A549 (cell line): Measurements from ENCODE around the gene ABCA7.

Experiments used
- CEBPB ChIP-seq, 2 experiments: fragments of >200 bp in 1 of 2; sonication (Bioruptor Twin) in 1 of 2; formaldehyde crosslinking in 1 of 2; IDR thresholded peaks; 2 replicates each; pipeline ENCODE4 v1.6.1; 2012 to 2016
- HDAC2 ChIP-seq: fragments of 200-600 bp; sonication (generic); IDR thresholded peaks from 2 replicates; pipeline ENCODE4 v1.6.1; 2016
- JUNB ChIP-seq: fragments of >200 bp; sonication (Bioruptor Twin); formaldehyde crosslinking; IDR thresholded peaks from 2 replicates; pipeline ENCODE4 v1.6.1; 2016
- MAZ ChIP-seq: fragments of 150-350 bp; IDR thresholded peaks from 2 replicates; pipeline ENCODE4 v1.6.1; 2014; ENCODE audit warnings: antibody characterized with exemption, low read depth, low read length, borderline replicate concordance
- POLR2A ChIP-seq: IDR thresholded peaks from 2 replicates; pipeline ENCODE4 v1.6.1; 2012; ENCODE audit warnings: mild to moderate bottlenecking, low read length
- RAD21 ChIP-seq, 2 experiments: fragments of >200 bp in 1 of 2; sonication (Bioruptor Twin) in 1 of 2; formaldehyde crosslinking in 1 of 2; IDR thresholded peaks in 1 of 2; conservative IDR thresholded peaks in 1 of 2; 2 replicates in 1 of 2; 3 replicates in 1 of 2; pipeline ENCODE4 v1.6.1; 2012 to 2018; ENCODE audit warnings: inconsistent platforms in 1 of 2
- TF ChIP-seq, protein P1 (sequence below): IDR thresholded peaks from 2 replicates; pipeline ENCODE4 v1.6.1; 2012
- TF ChIP-seq, protein P2 (sequence below): fragments of >200 bp; sonication (Bioruptor Twin); formaldehyde crosslinking; IDR thresholded peaks from 3 replicates; pipeline ENCODE4 v1.5.1; 2016

GRCh38 chr19:1073063-1073955 is 33.4 kb downstream of the ABCA7 start:
- TF ChIP-seq CEBPB (IDR thresholded peaks at IDR 0.05) (no peak), POLR2A (no peak), JUNB (no peak), HDAC2 (no peak), RAD21 (conservative IDR thresholded peaks at IDR 0.05 in 1 of 2, IDR thresholded peaks at IDR 0.05 in 1 of 2) (no peak), MAZ (no peak)
- TF ChIP-seq, protein P1, sequence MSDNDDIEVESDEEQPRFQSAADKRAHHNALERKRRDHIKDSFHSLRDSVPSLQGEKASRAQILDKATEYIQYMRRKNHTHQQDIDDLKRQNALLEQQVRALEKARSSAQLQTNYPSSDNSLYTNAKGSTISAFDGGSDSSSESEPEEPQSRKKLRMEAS: no peak
- TF ChIP-seq, protein P2, sequence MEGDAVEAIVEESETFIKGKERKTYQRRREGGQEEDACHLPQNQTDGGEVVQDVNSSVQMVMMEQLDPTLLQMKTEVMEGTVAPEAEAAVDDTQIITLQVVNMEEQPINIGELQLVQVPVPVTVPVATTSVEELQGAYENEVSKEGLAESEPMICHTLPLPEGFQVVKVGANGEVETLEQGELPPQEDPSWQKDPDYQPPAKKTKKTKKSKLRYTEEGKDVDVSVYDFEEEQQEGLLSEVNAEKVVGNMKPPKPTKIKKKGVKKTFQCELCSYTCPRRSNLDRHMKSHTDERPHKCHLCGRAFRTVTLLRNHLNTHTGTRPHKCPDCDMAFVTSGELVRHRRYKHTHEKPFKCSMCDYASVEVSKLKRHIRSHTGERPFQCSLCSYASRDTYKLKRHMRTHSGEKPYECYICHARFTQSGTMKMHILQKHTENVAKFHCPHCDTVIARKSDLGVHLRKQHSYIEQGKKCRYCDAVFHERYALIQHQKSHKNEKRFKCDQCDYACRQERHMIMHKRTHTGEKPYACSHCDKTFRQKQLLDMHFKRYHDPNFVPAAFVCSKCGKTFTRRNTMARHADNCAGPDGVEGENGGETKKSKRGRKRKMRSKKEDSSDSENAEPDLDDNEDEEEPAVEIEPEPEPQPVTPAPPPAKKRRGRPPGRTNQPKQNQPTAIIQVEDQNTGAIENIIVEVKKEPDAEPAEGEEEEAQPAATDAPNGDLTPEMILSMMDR: no peak
